SU-DHL-6 (cell line): ENCODE measurements around the gene PNRC1.

Experiments
- H2AFZ ChIP-seq: fragments of 200-600 bp; sonication (generic); 2 replicates; pipeline ENCODE4 v1.6.1; 2014; ENCODE audit warnings: low read depth, mild to moderate bottlenecking, moderate library complexity, mixed read lengths, antibody characterized with exemption, low read length; ENCODE audit not compliant: severe bottlenecking
- H3F3A ChIP-seq: fragments of 200-600 bp; shearing (Covaris generic); 2 replicates; pipeline ENCODE4 v1.6.0; 2016; ENCODE audit warnings: antibody characterized with exemption, mild to moderate bottlenecking; ENCODE audit not compliant: insufficient read depth
- H3K27ac ChIP-seq: fragments of 200-600 bp; sonication (generic); 2 replicates; pipeline ENCODE4 v1.5.1; 2016; ENCODE audit warnings: low read depth, mild to moderate bottlenecking, low read length, moderate library complexity, mixed read lengths
- H3K27me3 ChIP-seq: fragments of 200-600 bp; sonication (generic), shearing (Covaris generic); 2 replicates; pipeline ENCODE4 v1.6.0; 2014; ENCODE audit warnings: mild to moderate bottlenecking, low read length
- H3K36me3 ChIP-seq: fragments of 200-600 bp; sonication (generic); 2 replicates; pipeline ENCODE4 v1.6.1; 2014; ENCODE audit warnings: mild to moderate bottlenecking, low read length, mixed read lengths
- H3K4me2 ChIP-seq: fragments of 300-600, 200-600 bp; shearing (Covaris generic), sonication (generic); 2 replicates; pipeline ENCODE4 v1.6.0; 2014; ENCODE audit warnings: low read length, low read depth, mild to moderate bottlenecking; ENCODE audit not compliant: poor library complexity, severe bottlenecking
- H3K4me3 ChIP-seq: fragments of 200-600 bp; sonication (generic); 2 replicates; pipeline ENCODE4 v1.5.1; 2014; ENCODE audit warnings: antibody characterized with exemption, low read length, mild to moderate bottlenecking, mixed read lengths; ENCODE audit not compliant: insufficient read depth, poor library complexity, severe bottlenecking
- H3K79me2 ChIP-seq: fragments of 200-600 bp; sonication (generic); 2 replicates; pipeline ENCODE4 v1.6.1; 2014; ENCODE audit warnings: mild to moderate bottlenecking, low read length, moderate library complexity; ENCODE audit not compliant: insufficient read depth
- H3K9ac ChIP-seq: fragments of 200-600 bp; sonication (generic); 2 replicates; pipeline ENCODE4 v1.7.0; 2014; ENCODE audit warnings: mild to moderate bottlenecking, low read length
- H3K9me2 ChIP-seq: fragments of 200-600 bp; sonication (generic); replicated peaks from 2 replicates; pipeline ENCODE4 v1.6.1; 2014; ENCODE audit warnings: low read length; ENCODE audit not compliant: insufficient read depth
- H3K9me3 ChIP-seq: fragments of 200-600 bp; sonication (generic); 2 replicates; pipeline ENCODE4 v1.6.1; 2014; ENCODE audit warnings: low read length, mixed read lengths; ENCODE audit not compliant: insufficient read depth
- H4K20me1 ChIP-seq: fragments of 200-600 bp; sonication (generic); 2 replicates; pipeline ENCODE4 v1.6.1; 2014; ENCODE audit warnings: low read depth, mild to moderate bottlenecking, antibody characterized with exemption, low read length, moderate library complexity, mixed read lengths
- EZH2phosphoT487 ChIP-seq: fragments of 200-600 bp; sonication (generic), shearing (Covaris generic); conservative IDR thresholded peaks from 2 replicates; pipeline ENCODE4 v1.6.1; 2018; ENCODE audit warnings: mild to moderate bottlenecking, antibody characterized with exemption, low read length, moderate library complexity, mixed read lengths
- TF ChIP-seq, protein P1 (sequence below): fragments of 200-600 bp; sonication (generic); IDR thresholded peaks from one replicate; pipeline ENCODE4 v1.5.1; 2017; ENCODE audit warnings: antibody characterized with exemption, mild to moderate bottlenecking, low read length, moderate library complexity; ENCODE audit not compliant: insufficient read depth, poor library complexity, severe bottlenecking

The PNRC1 gene

DNA sequence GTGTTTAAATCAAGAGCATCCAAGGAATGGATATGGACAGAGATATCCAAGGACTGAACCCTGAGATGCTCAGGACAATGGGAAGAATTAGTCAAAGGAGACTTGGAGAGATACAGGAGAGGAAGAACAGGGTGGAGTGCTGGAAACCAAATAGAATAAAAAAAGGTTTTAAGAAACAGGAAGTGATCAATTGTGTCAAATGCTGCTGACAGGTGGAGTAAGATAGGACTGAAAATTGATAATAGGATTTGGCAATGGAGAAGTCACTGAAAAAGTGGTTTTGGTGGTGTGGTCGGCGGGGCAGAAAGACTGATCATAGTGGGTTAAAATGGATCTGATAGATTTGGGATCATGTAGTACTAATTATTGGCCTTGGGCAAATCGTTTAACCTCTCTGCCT, 37.9 kb upstream of the PNRC1 start:
- H4K20me1 ChIP-seq = no peaks in the 10 kb centered on the region
- H2AFZ ChIP-seq = no peak overlapping the region
- no peak for TF ChIP-seq EZH2phosphoT487
- TF ChIP-seq, protein P1, sequence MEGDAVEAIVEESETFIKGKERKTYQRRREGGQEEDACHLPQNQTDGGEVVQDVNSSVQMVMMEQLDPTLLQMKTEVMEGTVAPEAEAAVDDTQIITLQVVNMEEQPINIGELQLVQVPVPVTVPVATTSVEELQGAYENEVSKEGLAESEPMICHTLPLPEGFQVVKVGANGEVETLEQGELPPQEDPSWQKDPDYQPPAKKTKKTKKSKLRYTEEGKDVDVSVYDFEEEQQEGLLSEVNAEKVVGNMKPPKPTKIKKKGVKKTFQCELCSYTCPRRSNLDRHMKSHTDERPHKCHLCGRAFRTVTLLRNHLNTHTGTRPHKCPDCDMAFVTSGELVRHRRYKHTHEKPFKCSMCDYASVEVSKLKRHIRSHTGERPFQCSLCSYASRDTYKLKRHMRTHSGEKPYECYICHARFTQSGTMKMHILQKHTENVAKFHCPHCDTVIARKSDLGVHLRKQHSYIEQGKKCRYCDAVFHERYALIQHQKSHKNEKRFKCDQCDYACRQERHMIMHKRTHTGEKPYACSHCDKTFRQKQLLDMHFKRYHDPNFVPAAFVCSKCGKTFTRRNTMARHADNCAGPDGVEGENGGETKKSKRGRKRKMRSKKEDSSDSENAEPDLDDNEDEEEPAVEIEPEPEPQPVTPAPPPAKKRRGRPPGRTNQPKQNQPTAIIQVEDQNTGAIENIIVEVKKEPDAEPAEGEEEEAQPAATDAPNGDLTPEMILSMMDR = no peak
- H3K36me3 ChIP-seq = no peaks in the 10 kb centered on the region
- no peaks in the 10 kb centered on the region for H3K79me2 ChIP-seq
- H3K4me3 ChIP-seq = no peak overlapping the region
- no peak overlapping the region for H3K4me2 ChIP-seq
- H3K9me3 ChIP-seq = no peaks in the 10 kb centered on the region
- no peaks in the 10 kb centered on the region for H3K9me2 ChIP-seq
- no peaks in the 10 kb centered on the region for H3F3A ChIP-seq
- no peak overlapping the region for H3K9ac ChIP-seq
- no peak overlapping the region for H3K27ac ChIP-seq
- no peaks in the 10 kb centered on the region for H3K27me3 ChIP-seq

DNA sequence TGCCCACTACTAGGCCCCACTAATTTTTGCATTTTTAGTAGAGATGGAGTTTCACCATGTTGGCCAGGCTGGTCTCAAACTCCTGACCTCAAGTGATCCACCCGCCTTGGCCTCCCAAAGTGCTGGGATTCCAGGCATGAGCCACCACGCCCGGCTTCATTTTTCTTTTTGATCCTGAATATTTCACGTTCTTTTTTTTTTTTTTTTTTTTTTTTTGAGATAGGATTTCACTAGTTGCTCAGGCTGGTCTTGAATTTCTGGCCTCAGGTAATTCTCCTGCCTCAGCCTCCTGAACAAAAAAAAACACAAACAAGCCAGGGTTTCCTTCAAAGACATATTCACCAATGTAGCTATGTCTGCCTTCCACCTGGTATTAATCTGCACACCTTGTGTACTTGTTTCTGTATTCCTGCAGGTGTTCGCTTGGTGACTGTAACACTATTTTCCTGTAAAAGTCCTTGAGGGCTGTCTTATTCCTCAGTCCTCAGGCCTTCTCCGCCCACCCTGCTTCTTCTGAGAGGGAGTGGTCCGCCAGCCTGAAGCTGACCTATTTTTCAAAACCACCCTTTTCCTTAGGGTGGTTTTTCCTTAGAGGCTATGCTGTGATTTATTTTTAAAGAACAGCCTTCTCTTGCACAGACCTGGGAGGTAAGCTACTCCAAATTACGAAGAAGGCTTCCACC, 36.1 kb upstream of the PNRC1 start:
- Histone ChIP-seq H3K9ac (no peak overlapping the region), H3K4me2 (no peak overlapping the region), H3K9me3 (no peaks in the 10 kb centered on the region), H3K36me3 (no peaks in the 10 kb centered on the region), H3K79me2 (no peaks in the 10 kb centered on the region), H4K20me1 (no peaks in the 10 kb centered on the region), H3F3A (no peaks in the 10 kb centered on the region), H3K27ac (no peak overlapping the region), H3K27me3 (no peaks in the 10 kb centered on the region), H2AFZ (no peak overlapping the region), H3K4me3 (no peak overlapping the region), H3K9me2 (no peaks in the 10 kb centered on the region)
- no peak for TF ChIP-seq EZH2phosphoT487
- TF ChIP-seq, protein P1 = no peak

DNA sequence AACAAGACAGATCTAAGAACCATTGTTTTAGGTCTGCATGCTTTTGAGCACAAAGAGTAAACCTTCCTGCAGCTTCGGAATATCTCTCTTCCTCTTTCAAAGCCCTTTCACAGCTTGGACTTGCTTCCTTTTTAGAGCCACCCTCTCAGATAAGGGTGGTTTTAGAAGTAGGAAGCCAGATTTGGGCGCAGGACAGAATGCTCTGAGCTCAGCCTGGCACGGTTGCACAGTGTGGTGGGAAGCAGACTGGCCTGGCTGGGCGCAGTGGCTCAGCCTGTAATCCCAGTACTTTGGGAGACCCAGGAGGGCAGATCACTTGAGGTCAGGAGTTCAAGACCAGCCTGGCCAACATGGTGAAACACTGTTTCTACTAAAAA, 35.6 kb upstream of the PNRC1 start:
- Histone ChIP-seq H3K79me2 (no peaks in the 10 kb centered on the region), H2AFZ (no peak overlapping the region), H3K9ac (no peak overlapping the region), H3K4me3 (no peak overlapping the region), H3K4me2 (no peak overlapping the region), H4K20me1 (no peaks in the 10 kb centered on the region), H3K27ac (no peak overlapping the region), H3K27me3 (no peaks in the 10 kb centered on the region), H3K9me3 (no peaks in the 10 kb centered on the region), H3F3A (no peaks in the 10 kb centered on the region), H3K36me3 (no peaks in the 10 kb centered on the region), H3K9me2 (no peaks in the 10 kb centered on the region)
- TF ChIP-seq, protein P1 = no peak
- no peak for TF ChIP-seq EZH2phosphoT487
